Ectodermal cell (in vitro differentiated cells): Measurements from ENCODE around the gene SEPHS2.
"Not testable (repeated sequence)": the region's sequence is repeated elsewhere in the genome, so short reads cannot be mapped to it uniquely, and the experiment has no call there.

ENCODE experiments used
- H3K27ac ChIP-seq: 2 replicates; pipeline ENCODE4 v1.7.0; 2013; ENCODE audit warnings: mild to moderate bottlenecking, low read depth, low read length; ENCODE audit not compliant: insufficient read depth, poor library complexity, severe bottlenecking
- H3K27me3 ChIP-seq: 2 replicates; pipeline ENCODE4 v1.7.0; 2013; ENCODE audit warnings: mild to moderate bottlenecking, low read length; ENCODE audit not compliant: insufficient read depth, control insufficient read depth, poor library complexity, severe bottlenecking
- H3K36me3 ChIP-seq: one replicate; pipeline ENCODE4 v1.7.0; 2013; ENCODE audit warnings: low read length; ENCODE audit not compliant: control insufficient read depth, insufficient read depth
- H3K4me1 ChIP-seq: one replicate; pipeline ENCODE4 v1.7.0; 2013; ENCODE audit warnings: low read length; ENCODE audit not compliant: control insufficient read depth, insufficient read depth
- H3K4me3 ChIP-seq: 2 replicates; pipeline ENCODE4 v1.7.0; 2013; ENCODE audit warnings: low read depth, low read length, control low read depth; ENCODE audit not compliant: insufficient read depth
- H3K9me3 ChIP-seq: 2 replicates; pipeline ENCODE4 v1.7.0; 2013; ENCODE audit warnings: mild to moderate bottlenecking, low read length, moderate library complexity; ENCODE audit not compliant: control insufficient read depth
- WGBS, 2 experiments: methylation state at CpG; one replicate each; pipeline ENCODE4 v1.1.7; 2013; ENCODE audit warnings: missing lambda C conversion rate in 2 of 2; 5-methylcytosine and 5-hydroxymethylcytosine counted together

SEPHS2 gene

GRCh38 chr16:30482366-30482765 lies 36.7 kb upstream of the SEPHS2 start:
- 91 to 92% methylated on average over 3 of the region's 3 CpGs for WGBS, 2 experiments
- Histone ChIP-seq H3K4me1 (no peaks in the 10 kb centered on the region), H3K27me3 (no peaks in the 10 kb centered on the region), H3K36me3 (no peaks in the 10 kb centered on the region), H3K27ac (no peak overlapping the region), H3K4me3 (no peak overlapping the region), H3K9me3 (no peaks in the 10 kb centered on the region)

- no peaks in the 10 kb centered on the region for H3K4me1 ChIP-seq
- H3K27me3 ChIP-seq = no peaks in the 10 kb centered on the region
- no peaks in the 10 kb centered on the region for H3K36me3 ChIP-seq
- no peak overlapping the region for H3K27ac ChIP-seq
- H3K4me3 ChIP-seq = no peak overlapping the region
- H3K9me3 ChIP-seq = no peaks in the 10 kb centered on the region
- 86 to 90% methylated on average over 5 of the region's 5 CpGs for WGBS, 2 experiments
Observed at GRCh38 chr16:30481381-30481780, 35.7 kb upstream of the SEPHS2 start.

DNA sequence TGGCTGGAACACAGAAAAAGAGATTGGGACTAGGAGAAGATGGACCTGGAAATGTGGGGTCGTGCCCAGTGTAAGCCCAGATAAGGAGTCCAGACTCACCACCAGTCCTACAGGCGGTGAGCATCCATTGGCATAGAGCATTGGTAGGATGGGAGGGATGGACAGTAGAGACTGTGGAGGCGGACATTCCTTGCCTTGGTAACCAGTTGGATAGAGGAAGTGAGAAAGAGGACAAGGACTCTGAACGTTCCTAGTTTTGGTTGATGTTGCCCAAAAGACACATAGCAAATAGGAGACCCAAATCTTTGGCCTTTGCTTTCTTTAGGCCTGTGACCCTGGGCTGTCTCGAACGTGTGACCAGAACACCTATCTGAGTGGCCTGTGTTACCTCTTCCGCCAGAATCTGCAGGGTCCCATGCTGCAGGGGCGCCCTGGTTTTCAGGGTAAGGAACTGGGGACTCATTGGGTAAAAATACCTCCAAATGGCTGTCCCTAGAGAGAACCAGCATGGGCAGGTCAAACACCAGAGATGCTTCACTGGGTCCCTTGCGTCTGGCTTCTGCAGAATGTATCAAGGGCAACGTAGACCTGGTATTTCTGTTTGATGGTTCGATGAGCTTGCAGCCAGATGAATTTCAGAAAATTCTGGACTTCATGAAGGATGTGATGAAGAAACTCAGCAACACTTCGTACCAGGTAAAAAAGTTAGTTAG lies 33.2 kb upstream of the SEPHS2 start:
- H3K4me3 ChIP-seq = no peak overlapping the region
- no peak overlapping the region for H3K27ac ChIP-seq
- WGBS, 2 experiments = 91 to 92% methylated on average over 12 of the region's 12 CpGs
- no peaks in the 10 kb centered on the region for H3K4me1 ChIP-seq
- H3K9me3 ChIP-seq = no peaks in the 10 kb centered on the region
- H3K36me3 ChIP-seq = no peaks in the 10 kb centered on the region
- H3K27me3 ChIP-seq = no peaks in the 10 kb centered on the region

- H3K27me3 ChIP-seq, H3K27ac ChIP-seq, H3K9me3 ChIP-seq, H3K36me3 ChIP-seq, H3K4me1 ChIP-seq, H3K4me3 ChIP-seq: not testable (repeated sequence)
- WGBS, 2 experiments = 90 to 91% methylated on average over 3 of the region's 3 CpGs
Observed at GRCh38 chr16:30477773-30478172, 32.1 kb upstream of the SEPHS2 start.

DNA sequence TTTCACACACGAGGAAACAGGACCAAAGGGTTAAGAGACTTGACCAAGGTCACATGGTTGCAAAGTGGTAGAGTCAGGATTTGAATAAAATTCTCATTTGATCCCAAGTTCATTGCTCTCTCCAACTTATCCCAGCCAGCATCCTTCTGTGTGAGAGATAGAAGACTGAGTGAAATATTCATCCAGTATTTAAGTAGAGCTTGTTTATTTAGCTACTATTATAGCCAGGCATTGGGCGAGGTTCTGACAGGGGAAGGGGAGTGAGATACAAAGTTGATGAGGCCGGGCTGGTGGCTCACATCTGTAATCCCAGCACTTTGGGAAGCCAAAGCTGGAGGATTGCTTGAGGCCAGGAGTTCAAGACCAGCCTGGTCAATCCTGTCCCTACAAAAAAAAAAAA lies 31.3 kb upstream of the SEPHS2 start:
- 89 to 90% methylated on average over 3 of the region's 3 CpGs for WGBS, 2 experiments
- Histone ChIP-seq H3K9me3 (no peaks in the 10 kb centered on the region), H3K27me3 (no peaks in the 10 kb centered on the region), H3K4me1 (no peaks in the 10 kb centered on the region), H3K27ac (no peak overlapping the region), H3K4me3 (no peak overlapping the region), H3K36me3 (no peaks in the 10 kb centered on the region)

GRCh38 chr16:30474684-30475083 lies 29.0 kb upstream of the SEPHS2 start:
- 88 to 90% methylated on average over 7 of the region's 7 CpGs for WGBS, 2 experiments
- Histone ChIP-seq H3K4me3 (no peak overlapping the region), H3K9me3 (no peaks in the 10 kb centered on the region), H3K27ac (no peak overlapping the region), H3K36me3 (no peaks in the 10 kb centered on the region), H3K27me3 (no peaks in the 10 kb centered on the region), H3K4me1 (no peaks in the 10 kb centered on the region)

DNA sequence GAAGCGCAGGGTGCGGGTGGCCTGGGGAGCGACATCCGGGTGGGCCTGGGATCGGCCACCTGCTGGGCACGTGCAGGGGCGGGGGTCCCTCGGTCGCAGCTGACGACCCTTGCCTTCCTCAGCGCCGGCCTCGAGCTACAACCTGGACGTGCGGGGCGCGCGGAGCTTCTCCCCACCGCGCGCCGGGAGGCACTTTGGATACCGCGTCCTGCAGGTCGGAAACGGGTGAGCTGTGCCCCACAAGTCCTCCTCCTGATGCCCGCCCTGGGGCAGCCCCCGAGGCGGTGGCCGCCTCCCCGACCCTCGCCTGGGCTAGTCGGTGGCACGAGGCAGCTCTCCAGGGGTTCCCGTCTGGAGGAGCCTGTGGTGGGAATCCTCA lies 28.4 kb upstream of the SEPHS2 start:
- Histone ChIP-seq H3K4me3 (no peak overlapping the region), H3K4me1 (no peaks in the 10 kb centered on the region), H3K9me3 (no peaks in the 10 kb centered on the region), H3K27ac (no peak overlapping the region), H3K27me3 (no peaks in the 10 kb centered on the region), H3K36me3 (no peaks in the 10 kb centered on the region)
- 92 to 93% methylated on average over 35 of the region's 35 CpGs for WGBS, 2 experiments

- Histone ChIP-seq H3K27ac (no peak overlapping the region), H3K4me1 (no peaks in the 10 kb centered on the region), H3K36me3 (no peaks in the 10 kb centered on the region), H3K4me3 (no peak overlapping the region), H3K27me3 (no peaks in the 10 kb centered on the region), H3K9me3 (no peaks in the 10 kb centered on the region)
- 92 to 93% methylated on average over 19 of the region's 19 CpGs for WGBS, 2 experiments
Observed at GRCh38 chr16:30473231-30474073, 27.8 kb upstream of the SEPHS2 start.

GRCh38 chr16:30472328-30472942 lies 26.8 kb upstream of the SEPHS2 start, which contains the start of gene ITGAL:
ITGAL (plus strand) TSS chr16:30472742; CDS start chr16:30472838, 96 bp downstream.
- no peak within 1 kb of the TSS for H3K4me3 ChIP-seq
- H3K36me3 ChIP-seq = no peaks in the 10 kb centered on the region
- no peaks in the 10 kb centered on the region for H3K27me3 ChIP-seq
- 86 to 87% methylated on average over 8 of the region's 8 CpGs for WGBS, 2 experiments
- H3K9me3 ChIP-seq = no peaks in the 10 kb centered on the region
- H3K4me1 ChIP-seq = no peaks in the 10 kb centered on the region
- H3K27ac ChIP-seq = no peak within 1 kb of the TSS

GRCh38 chr16:30470632-30470995 lies 24.9 kb upstream of the SEPHS2 start:
- Histone ChIP-seq H3K27me3 (no peaks in the 10 kb centered on the region), H3K4me3 (no peak overlapping the region), H3K4me1 (no peaks in the 10 kb centered on the region), H3K36me3 (no peaks in the 10 kb centered on the region), H3K9me3 (no peaks in the 10 kb centered on the region), H3K27ac (no peak overlapping the region)
- WGBS, 2 experiments = 90 to 91% methylated on average over 8 of the region's 8 CpGs
